ENCODE data around the gene SLC12A5. TPM values are rescaled to one million over a fixed set of nuclear protein-coding genes. Genes with fewer than 3 reads are reported as not detected.

The SLC12A5 gene
- total and polyA plus RNA-seq, 2 of the 4 experiments (the other 2 are of a cell fraction) = 2.2 TPM; not detected in 1

DNA sequence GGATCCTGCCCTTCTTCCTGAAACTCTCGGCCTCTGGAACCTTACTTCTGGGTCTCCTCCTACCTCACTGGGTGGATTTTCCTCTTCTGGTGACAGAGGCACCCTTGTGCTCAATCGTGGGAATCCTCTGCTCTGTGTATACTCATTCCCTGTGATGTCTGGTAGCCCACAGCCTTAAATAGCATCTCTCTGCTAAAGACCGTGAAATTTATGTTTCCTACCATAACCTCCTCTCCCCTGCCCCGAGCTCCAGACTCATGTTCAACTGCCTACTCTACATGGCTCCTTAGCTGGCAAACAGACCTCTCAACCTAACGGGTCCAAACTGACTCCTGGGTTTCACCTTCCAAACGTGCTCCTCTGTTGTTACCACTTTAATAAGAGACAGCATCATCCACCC, 10.4 kb upstream of the SLC12A5 start:
- in situ Hi-C loops (cut with MboI; ENCODE audit: low sequenced_read_pairs) = no loop called here

More for the DNA sequence above, 10.4 kb upstream of the SLC12A5 start:
- H3K4me1 ChIP-seq (ENCODE audit: control insufficient read depth, insufficient read depth, low read length) = no peaks in the 10 kb centered on the region
- WGBS, 2 experiments (ENCODE audit: extremely low coverage in 2 of 2, insufficient read length in 1 of 2) = 41% methylated on average over 5 of the region's 6 CpGs; no CpG with 5 or more reads in 1 of the 2 experiments
- POLR2A ChIA-PET (ENCODE audit: unreplicated experiment) = no interaction called here
- no peak overlapping the region for H2BK120ac ChIP-seq (ENCODE audit: low read depth, low read length)
- H2AK5ac ChIP-seq (ENCODE audit: low read depth, low read length) = no peak overlapping the region
- intact Hi-C loops (cut with micrococcal nuclease) (loop anchor here (10.0 kb wide), 1 partner anchor 474 kb away; the partner anchor contains the start of gene EPPIN), dilution Hi-C loops (cut with HindIII; ENCODE audit: low sequenced_read_pairs, unreplicated experiment) (no loop called here)
- no peak overlapping the region for H4K5ac ChIP-seq (ENCODE audit: low read depth, low read length)
- CTCF ChIA-PET = no interaction called here
- no peak overlapping the region for H3K27ac ChIP-seq (ENCODE audit: insufficient read depth, low read length)
- no peak overlapping the region for H3K14ac ChIP-seq (replicated peaks; ENCODE audit: low read depth, low read length)
- H2BK20ac ChIP-seq (ENCODE audit: low read depth, low read length) = no peak overlapping the region
- H4K20me1 ChIP-seq (ENCODE audit: insufficient read depth, low read length) = no peaks in the 10 kb centered on the region
- ATAC-seq (ENCODE audit: low read depth) = no peak
- no peak overlapping the region for H3K9ac ChIP-seq (ENCODE audit: low read depth, low read length)
- H3K79me1 ChIP-seq (ENCODE audit: low read depth in 1 of 2, low read length in 2 of 2) = no peaks in the 10 kb centered on the region
- no TSS peak for BruUV-seq (replicated peaks)
- DNase-seq = no peak
- H3K4me2 ChIP-seq (ENCODE audit: low read depth, low read length) = no peak overlapping the region
- H3K4me3 ChIP-seq (ENCODE audit: insufficient read depth, low read depth, low read length) = no peak overlapping the region
- no peak overlapping the region for H2AFZ ChIP-seq (replicated peaks; ENCODE audit: low read length, poor library complexity)
- no peak overlapping the region for H4K91ac ChIP-seq (ENCODE audit: insufficient read depth, low read depth, low read length)
- no peak overlapping the region for H2BK5ac ChIP-seq (ENCODE audit: low read depth, low read length, poor library complexity, severe bottlenecking)
- no peaks in the 10 kb centered on the region for H3K9me3 ChIP-seq (ENCODE audit: control insufficient read depth, insufficient read depth, low read length)
- no peak overlapping the region for H3K56ac ChIP-seq (ENCODE audit: extremely low read depth, insufficient read depth, low read length)
- no peak overlapping the region for H3K18ac ChIP-seq (ENCODE audit: low read depth, low read length)
- H3K4ac ChIP-seq (ENCODE audit: low read depth, low read length) = no peak overlapping the region
- peaks cover 46% of the 10 kb centered on the region for H3K27me3 ChIP-seq (ENCODE audit: control insufficient read depth, insufficient read depth, low read length)
- no peaks in the 10 kb centered on the region for H3K9me1 ChIP-seq (ENCODE audit: insufficient read depth, low read length)
- no peak overlapping the region for H4K8ac ChIP-seq (ENCODE audit: low read depth in 2 of 2, low read length in 2 of 2)
- no peak for TF ChIP-seq FOS (IDR thresholded peaks at IDR 0.05; ENCODE audit: low read depth, low read length)
- no peak for TF ChIP-seq RAD21 (IDR thresholded peaks at IDR 0.05; ENCODE audit: low read length)
- no peak for TF ChIP-seq CHD1 (IDR thresholded peaks at IDR 0.05; ENCODE audit: low read depth, low read length)
- no peak for TF ChIP-seq POLR2A (IDR thresholded peaks at IDR 0.05; ENCODE audit: low read depth, low read length)
- no peak for TF ChIP-seq CEBPB (IDR thresholded peaks at IDR 0.05; ENCODE audit: low read depth, low read length)
- TF ChIP-seq SMC3 (IDR thresholded peaks at IDR 0.05; ENCODE audit: low read depth, low read length) = no peak
- no peak for TF ChIP-seq BHLHE40 (IDR thresholded peaks at IDR 0.05; ENCODE audit: low read depth, low read length)
- no peak overlapping the region for H2AK9ac ChIP-seq (replicated peaks; ENCODE audit: low read depth, low read length, poor library complexity)
- H3K36me3 ChIP-seq (ENCODE audit: control insufficient read depth, insufficient read depth, low read length) = no peaks in the 10 kb centered on the region
- H2BK15ac ChIP-seq (ENCODE audit: low read depth, low read length) = no peak overlapping the region
- H3K23ac ChIP-seq (ENCODE audit: low read depth, low read length) = no peak overlapping the region
